ENCODE measurements around the gene ARL2. TPM values are rescaled to one million over a fixed set of nuclear protein-coding genes. Genes with fewer than 3 reads are reported as not detected.

The ARL2 gene
- total RNA-seq, 1 experiment from 2014 or later: 171 TPM

DNA sequence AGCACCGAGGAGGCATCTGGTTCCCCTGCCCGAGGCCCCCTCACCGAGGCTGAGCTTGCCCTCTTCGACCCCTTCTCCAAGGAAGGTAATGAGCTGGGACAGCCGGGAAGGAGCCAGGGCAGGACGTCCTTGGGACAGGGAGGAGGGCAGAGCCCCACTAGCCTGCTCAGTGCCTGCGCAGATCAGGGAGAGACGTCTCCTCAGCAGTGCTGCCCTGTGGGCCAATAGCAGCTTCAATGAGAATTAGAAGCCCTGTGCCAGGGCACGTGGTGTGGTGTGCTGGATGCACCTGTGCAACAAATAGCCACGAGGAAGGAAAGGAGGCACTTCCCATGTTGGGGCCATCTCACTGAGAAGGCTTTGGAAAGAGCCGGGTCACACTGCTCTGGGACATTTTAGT is 21.6 kb downstream of the ARL2 start:
- H3K4me3 Mint-ChIP-seq: no peak overlapping the region

More for the DNA sequence above, 21.6 kb downstream of the ARL2 start:
- H3K4me1 Mint-ChIP-seq: no peaks in the 10 kb centered on the region
- H3K36me3 Mint-ChIP-seq: no peaks in the 10 kb centered on the region
- no peak for ATAC-seq
- no peak overlapping the region for H3K27ac Mint-ChIP-seq
- CTCF ChIA-PET: interaction anchor here (0.9 kb wide), 1 partner anchor 147 kb away, joined by 3 read pairs; no protein-coding TSS in a partner anchor
- TF ChIP-seq ARID4B (CRISPR knock-in tag; IDR thresholded peaks at IDR 0.05; ENCODE audit: borderline replicate concordance): no peak
- no peak for TF ChIP-seq OVOL2 (CRISPR knock-in tag; IDR thresholded peaks at IDR 0.05; ENCODE audit: borderline replicate concordance)
- no peak for TF ChIP-seq TEAD1 (CRISPR knock-in tag; IDR thresholded peaks at IDR 0.05)
- TF ChIP-seq, protein P1, sequence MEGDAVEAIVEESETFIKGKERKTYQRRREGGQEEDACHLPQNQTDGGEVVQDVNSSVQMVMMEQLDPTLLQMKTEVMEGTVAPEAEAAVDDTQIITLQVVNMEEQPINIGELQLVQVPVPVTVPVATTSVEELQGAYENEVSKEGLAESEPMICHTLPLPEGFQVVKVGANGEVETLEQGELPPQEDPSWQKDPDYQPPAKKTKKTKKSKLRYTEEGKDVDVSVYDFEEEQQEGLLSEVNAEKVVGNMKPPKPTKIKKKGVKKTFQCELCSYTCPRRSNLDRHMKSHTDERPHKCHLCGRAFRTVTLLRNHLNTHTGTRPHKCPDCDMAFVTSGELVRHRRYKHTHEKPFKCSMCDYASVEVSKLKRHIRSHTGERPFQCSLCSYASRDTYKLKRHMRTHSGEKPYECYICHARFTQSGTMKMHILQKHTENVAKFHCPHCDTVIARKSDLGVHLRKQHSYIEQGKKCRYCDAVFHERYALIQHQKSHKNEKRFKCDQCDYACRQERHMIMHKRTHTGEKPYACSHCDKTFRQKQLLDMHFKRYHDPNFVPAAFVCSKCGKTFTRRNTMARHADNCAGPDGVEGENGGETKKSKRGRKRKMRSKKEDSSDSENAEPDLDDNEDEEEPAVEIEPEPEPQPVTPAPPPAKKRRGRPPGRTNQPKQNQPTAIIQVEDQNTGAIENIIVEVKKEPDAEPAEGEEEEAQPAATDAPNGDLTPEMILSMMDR (IDR thresholded peaks at IDR 0.05): no peak
- TF ChIP-seq ZNF263 (CRISPR knock-in tag; IDR thresholded peaks at IDR 0.05; ENCODE audit: low read depth): no peak
- TF ChIP-seq ZNF423 (CRISPR knock-in tag; IDR thresholded peaks at IDR 0.05): no peak
- no peak for TF ChIP-seq MYBL2 (CRISPR knock-in tag; IDR thresholded peaks at IDR 0.05)
- TF ChIP-seq USF1 (CRISPR knock-in tag; IDR thresholded peaks at IDR 0.05): no peak
- TF ChIP-seq ZNF138 (CRISPR knock-in tag; conservative IDR thresholded peaks at IDR 0.05): no peak
- TF ChIP-seq FOXP4 (CRISPR knock-in tag; IDR thresholded peaks at IDR 0.05): no peak
- no peak for TF ChIP-seq JUN (CRISPR knock-in tag; IDR thresholded peaks at IDR 0.05)
- no peak for TF ChIP-seq TCF7 (CRISPR knock-in tag; IDR thresholded peaks at IDR 0.05; ENCODE audit: low read depth)
- TF ChIP-seq ZNF219 (CRISPR knock-in tag; IDR thresholded peaks at IDR 0.05; ENCODE audit: borderline replicate concordance): no peak
- TF ChIP-seq NFYB (CRISPR knock-in tag; conservative IDR thresholded peaks at IDR 0.05; ENCODE audit: low read depth): no peak
- no peak for TF ChIP-seq ZNF512 (CRISPR knock-in tag; IDR thresholded peaks at IDR 0.05; ENCODE audit: borderline replicate concordance)
- TF ChIP-seq FOXK1 (CRISPR knock-in tag; IDR thresholded peaks at IDR 0.05): no peak
- no peak for TF ChIP-seq ZNF281 (CRISPR knock-in tag; IDR thresholded peaks at IDR 0.05)
- no peak for TF ChIP-seq ELF4 (CRISPR knock-in tag; IDR thresholded peaks at IDR 0.05; ENCODE audit: low read depth)
- no peak for TF ChIP-seq ZNF121 (CRISPR knock-in tag; IDR thresholded peaks at IDR 0.05)
- H3K9me3 Mint-ChIP-seq: no peaks in the 10 kb centered on the region
- H3K27me3 Mint-ChIP-seq (ENCODE audit: low read depth): no peaks in the 10 kb centered on the region
- DNase-seq (ENCODE audit: low spot score): no peak
- POLR2A ChIA-PET: no interaction called here

All from WTC11 (cell line).